ENCODE results near the gene LRRC46. TPM values are rescaled to one million over a fixed set of nuclear protein-coding genes. Genes with fewer than 3 reads are reported as not detected.

The LRRC46 gene
- total and polyA plus RNA-seq, 4 donors = 9.3 to 25.3 (median 10.7) TPM

GRCh38 chr17:47807421-47807820 is 24.0 kb upstream of the LRRC46 start:
- 86 to 97% methylated on average over 10 to 11 of the region's 11 CpGs for WGBS, 2 donors
- Histone ChIP-seq H3K9ac (ENCODE audit: insufficient read depth in 1 of 2, low read length in 2 of 2) (no peak overlapping the region), H3K4me3 (no peak overlapping the region), H3K9me3 (ENCODE audit: control insufficient read depth in 4 of 4, insufficient read depth in 3 of 4, low read length in 3 of 4) (no peaks in the 10 kb centered on the region), H3K27me3 (ENCODE audit: control insufficient read depth in 3 of 3, insufficient read depth in 3 of 3, low read length in 2 of 3) (no peaks in the 10 kb centered on the region), H3K4me1 (ENCODE audit: control insufficient read depth in 5 of 5, insufficient read depth in 5 of 5, low read length in 5 of 5) (peaks cover 0 to 9% (median 3%) of the 10 kb centered on the region in 5 donors), H3K36me3 (ENCODE audit: control insufficient read depth in 4 of 4, insufficient read depth in 4 of 4, low read length in 4 of 4) (peaks cover 3 to 36% (median 10%) of the 10 kb centered on the region in 4 donors), H3K27ac (ENCODE audit: low read depth in 1 of 2, low read length in 1 of 2) (no peak overlapping the region)
- no peak for ATAC-seq (ENCODE audit: insufficient read depth, low FRiP score)
- no peak for DNase-seq
- no peak for TF ChIP-seq CTCF (IDR thresholded peaks at IDR 0.05; ENCODE audit: control extremely low read depth, extremely low read depth)

- no peak for ATAC-seq (ENCODE audit: insufficient read depth, low FRiP score)
- H3K9ac ChIP-seq (ENCODE audit: insufficient read depth in 1 of 2, low read length in 2 of 2) = no peak overlapping the region
- WGBS, 2 donors = 90% methylated on average over 18 to 20 of the region's 20 CpGs
- no peaks in the 10 kb centered on the region for H3K27me3 ChIP-seq (ENCODE audit: control insufficient read depth in 3 of 3, insufficient read depth in 3 of 3, low read length in 2 of 3)
- DNase-seq = no peak
- H3K4me3 ChIP-seq = no peak overlapping the region
- no peak for TF ChIP-seq CTCF (IDR thresholded peaks at IDR 0.05; ENCODE audit: control extremely low read depth, extremely low read depth)
- peaks cover 3 to 44% (median 14%) of the 10 kb centered on the region in 4 donors for H3K36me3 ChIP-seq (ENCODE audit: control insufficient read depth in 4 of 4, insufficient read depth in 4 of 4, low read length in 4 of 4)
- no peak overlapping the region for H3K27ac ChIP-seq (ENCODE audit: low read depth in 1 of 2, low read length in 1 of 2)
- peaks cover 0 to 9% (median 3%) of the 10 kb centered on the region in 5 donors for H3K4me1 ChIP-seq (ENCODE audit: control insufficient read depth in 5 of 5, insufficient read depth in 5 of 5, low read length in 5 of 5)
- no peaks in the 10 kb centered on the region for H3K9me3 ChIP-seq (ENCODE audit: control insufficient read depth in 4 of 4, insufficient read depth in 3 of 4, low read length in 3 of 4)
Observed at GRCh38 chr17:47808036-47808829, 23.2 kb upstream of the LRRC46 start.

GRCh38 chr17:47808830-47809480 is 22.5 kb upstream of the LRRC46 start:
- peaks cover 0 to 9% (median 3%) of the 10 kb centered on the region in 5 donors for H3K4me1 ChIP-seq (ENCODE audit: control insufficient read depth in 5 of 5, insufficient read depth in 5 of 5, low read length in 5 of 5)
- no peak for ATAC-seq (ENCODE audit: insufficient read depth, low FRiP score)
- H3K27me3 ChIP-seq (ENCODE audit: control insufficient read depth in 3 of 3, insufficient read depth in 3 of 3, low read length in 2 of 3) = no peaks in the 10 kb centered on the region
- H3K4me3 ChIP-seq = no peak overlapping the region
- no peak for TF ChIP-seq CTCF (IDR thresholded peaks at IDR 0.05; ENCODE audit: control extremely low read depth, extremely low read depth)
- DNase-seq = no peak
- H3K27ac ChIP-seq (ENCODE audit: low read depth in 1 of 2, low read length in 1 of 2) = no peak overlapping the region
- H3K36me3 ChIP-seq (ENCODE audit: control insufficient read depth in 4 of 4, insufficient read depth in 4 of 4, low read length in 4 of 4) = peaks cover 3 to 51% (median 14%) of the 10 kb centered on the region in 4 donors
- no peak overlapping the region for H3K9ac ChIP-seq (ENCODE audit: insufficient read depth in 1 of 2, low read length in 2 of 2)
- 95% methylated on average over 22 of the region's 22 CpGs for WGBS, 2 donors
- no peaks in the 10 kb centered on the region for H3K9me3 ChIP-seq (ENCODE audit: control insufficient read depth in 4 of 4, insufficient read depth in 3 of 4, low read length in 3 of 4)
